Stimulated activated naive CD4-positive, alpha-beta T cell treated with Interleukin-2 at 50 U/mL for 16 hours (primary cell): ENCODE measurements around the gene FKBP5.
"Not testable (repeated sequence)": the region's sequence is repeated elsewhere in the genome, so short reads cannot be mapped to it uniquely, and the experiment has no call there.

Experiments used
- DNase-seq: peaks from one replicate; lab custom pipeline; 2025; lab: John Stamatoyannopoulos, UW

Gene FKBP5

GRCh38 chr6:35723587-35723986 is 34.9 kb upstream of the FKBP5 start:
- DNase-seq = no peak

- no peak for DNase-seq
Measured at GRCh38 chr6:35722121-35722761, 33.5 kb upstream of the FKBP5 start.

DNA sequence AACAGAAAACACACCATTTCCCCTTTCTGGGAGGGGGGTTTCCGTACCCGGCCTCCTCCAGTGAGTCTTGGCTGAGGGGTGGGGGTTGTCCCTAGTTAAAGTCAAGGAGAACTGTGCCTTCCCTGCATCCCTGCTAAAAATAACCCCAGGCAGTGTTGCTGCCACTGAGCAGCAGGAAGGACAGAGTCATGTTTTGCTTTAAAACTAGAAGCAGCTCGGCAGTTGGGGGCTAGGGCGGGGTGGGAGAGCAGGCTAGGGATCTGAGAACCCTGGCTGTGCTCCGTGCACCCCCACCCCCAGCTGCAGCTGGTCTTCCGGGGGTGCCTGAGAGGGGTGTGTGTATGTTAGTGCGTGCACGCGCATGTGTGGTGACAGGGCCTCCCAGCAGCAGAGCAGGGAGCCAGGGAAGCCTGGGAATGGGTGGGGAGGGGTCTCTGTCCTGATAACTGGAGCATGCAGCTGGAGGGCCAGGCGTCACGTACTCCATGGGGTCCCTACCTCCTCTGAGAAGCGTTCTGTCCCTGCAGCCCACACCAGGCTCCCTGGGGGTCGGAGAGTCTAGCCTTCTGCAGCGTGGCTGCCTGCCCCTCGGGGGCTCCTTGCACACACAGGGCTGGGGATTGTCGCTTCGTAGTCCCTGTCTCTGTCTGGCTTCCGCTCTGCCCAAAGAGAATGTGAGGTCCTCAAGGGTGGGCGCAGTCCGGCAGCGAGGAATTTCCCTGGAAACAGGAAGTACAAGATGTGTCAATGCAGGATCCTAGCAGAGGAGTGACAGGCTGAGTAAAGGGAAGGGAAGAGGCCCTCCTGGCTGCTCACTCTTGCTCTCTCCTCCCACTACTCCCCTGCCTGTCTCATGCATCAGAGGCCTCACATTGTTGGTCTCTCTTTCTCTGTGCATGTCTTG is 31.4 kb upstream of the FKBP5 start:
- no peak for DNase-seq

GRCh38 chr6:35719404-35719829 is 30.7 kb upstream of the FKBP5 start:
- no peak for DNase-seq

DNA sequence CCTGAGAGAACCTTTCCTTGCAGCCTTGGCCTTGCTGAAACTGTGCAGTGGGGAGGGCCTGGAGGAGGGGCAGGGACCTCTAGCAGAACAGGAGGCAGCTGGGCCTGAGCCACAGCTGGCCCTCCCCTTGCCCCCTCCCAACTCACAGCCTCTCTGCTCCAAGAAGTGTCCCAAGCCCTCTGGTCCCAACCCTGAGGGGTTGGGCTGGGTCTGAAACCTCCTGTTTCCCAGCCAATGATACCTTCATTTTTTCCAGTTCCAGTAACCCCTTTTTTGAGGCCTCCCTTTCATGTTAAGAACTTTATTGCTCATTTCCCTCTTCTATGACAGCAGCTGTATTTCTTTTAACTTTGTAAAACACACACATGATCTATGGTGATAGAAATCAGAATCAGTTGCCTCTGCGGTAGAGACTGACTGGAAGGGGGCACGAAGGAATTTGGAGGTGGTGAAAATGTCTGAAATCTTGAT is 30.2 kb upstream of the FKBP5 start:
- DNase-seq = peak; percentile 15

DNA sequence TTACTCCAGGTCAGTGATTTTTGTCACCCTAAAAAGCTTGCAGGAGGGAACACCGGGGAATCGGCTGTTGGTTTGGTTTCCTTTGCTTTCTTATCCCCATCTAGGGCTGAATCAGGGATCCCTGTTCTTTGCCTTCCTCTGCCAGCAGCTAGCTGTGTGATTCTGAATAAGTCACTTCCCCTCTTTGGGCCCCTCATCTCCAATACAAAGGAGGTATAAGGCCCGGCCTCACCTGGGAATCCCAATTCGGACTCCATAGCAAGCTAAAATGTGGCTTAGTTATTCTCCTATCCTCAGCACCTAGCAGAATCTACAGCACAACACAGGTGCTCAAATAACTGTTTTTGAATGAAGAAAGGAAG is 29.6 kb upstream of the FKBP5 start:
- DNase-seq = no peak

- DNase-seq = no peak
Measured at GRCh38 chr6:35717449-35718374, 29.0 kb upstream of the FKBP5 start.

- no peak for DNase-seq
Measured at GRCh38 chr6:35716798-35717197, 28.1 kb upstream of the FKBP5 start.

GRCh38 chr6:35713006-35713767 is 24.5 kb upstream of the FKBP5 start:
- DNase-seq = no peak

DNA sequence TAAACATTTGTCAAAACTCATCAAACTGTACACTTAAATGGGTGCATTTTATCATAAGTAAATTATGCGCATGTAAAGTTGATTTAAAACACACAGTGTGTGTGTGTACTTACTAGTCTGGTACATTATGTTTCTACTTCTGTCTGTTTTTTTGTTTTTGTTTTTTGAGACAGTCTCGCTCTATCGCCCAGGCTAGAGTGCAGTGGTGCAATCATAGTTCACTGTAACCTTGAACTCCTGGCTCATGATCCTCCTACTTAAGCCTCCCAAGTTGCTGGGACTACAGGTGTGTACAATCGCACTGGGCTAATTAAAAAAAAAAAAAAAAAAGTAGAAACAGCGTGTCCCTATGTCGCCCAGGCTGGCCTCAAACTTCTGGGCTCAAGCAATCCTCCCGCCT is 23.0 kb upstream of the FKBP5 start:
- DNase-seq = no peak

DNA sequence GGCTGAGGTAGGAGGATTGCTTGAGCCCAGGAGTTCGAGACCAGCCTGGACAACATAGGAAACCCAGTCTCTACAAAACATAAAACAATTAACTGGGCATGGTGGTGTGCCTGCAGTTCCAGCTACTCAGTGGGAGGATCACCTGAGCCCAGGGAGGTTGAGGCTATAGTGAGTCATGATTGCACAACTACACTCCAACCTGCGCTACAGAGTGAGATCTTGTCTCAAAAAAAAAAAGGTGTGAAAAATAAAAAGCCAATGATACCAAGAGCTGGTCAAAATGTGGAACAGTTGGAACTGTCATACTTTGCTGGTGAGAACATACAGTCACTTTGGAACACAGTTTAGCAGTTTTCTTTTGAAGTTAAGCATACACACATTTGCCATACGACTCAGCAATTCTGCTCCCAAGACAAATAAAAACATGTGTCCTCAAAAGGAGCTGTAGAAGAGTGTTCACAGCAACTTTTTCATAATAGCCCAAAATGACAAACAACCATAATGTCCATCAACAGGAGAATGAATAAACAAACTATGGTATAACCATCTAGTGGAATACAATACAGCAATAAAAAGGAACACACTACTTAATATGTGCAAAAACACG is 21.6 kb upstream of the FKBP5 start:
- peak; percentile 32 for DNase-seq

DNA sequence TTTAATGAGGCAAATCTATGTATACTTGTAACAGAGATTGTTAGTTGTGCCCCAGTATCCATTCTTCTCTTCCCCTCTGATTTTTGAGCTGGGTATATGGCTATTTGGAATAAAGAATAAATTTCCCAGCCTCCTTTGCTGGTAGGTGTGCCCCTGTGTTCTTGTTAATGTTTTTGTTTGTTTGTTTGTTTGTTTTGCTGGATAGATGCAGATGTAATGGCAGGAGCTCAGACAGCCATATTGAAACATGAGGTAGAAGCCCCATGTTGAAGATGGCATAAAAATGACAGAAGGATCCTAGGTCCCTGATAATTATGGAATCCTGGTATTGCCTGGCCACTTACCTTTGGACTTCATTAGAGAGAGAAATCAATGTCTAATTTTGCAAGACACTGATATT is 19.9 kb upstream of the FKBP5 start:
- DNase-seq = no peak

DNA sequence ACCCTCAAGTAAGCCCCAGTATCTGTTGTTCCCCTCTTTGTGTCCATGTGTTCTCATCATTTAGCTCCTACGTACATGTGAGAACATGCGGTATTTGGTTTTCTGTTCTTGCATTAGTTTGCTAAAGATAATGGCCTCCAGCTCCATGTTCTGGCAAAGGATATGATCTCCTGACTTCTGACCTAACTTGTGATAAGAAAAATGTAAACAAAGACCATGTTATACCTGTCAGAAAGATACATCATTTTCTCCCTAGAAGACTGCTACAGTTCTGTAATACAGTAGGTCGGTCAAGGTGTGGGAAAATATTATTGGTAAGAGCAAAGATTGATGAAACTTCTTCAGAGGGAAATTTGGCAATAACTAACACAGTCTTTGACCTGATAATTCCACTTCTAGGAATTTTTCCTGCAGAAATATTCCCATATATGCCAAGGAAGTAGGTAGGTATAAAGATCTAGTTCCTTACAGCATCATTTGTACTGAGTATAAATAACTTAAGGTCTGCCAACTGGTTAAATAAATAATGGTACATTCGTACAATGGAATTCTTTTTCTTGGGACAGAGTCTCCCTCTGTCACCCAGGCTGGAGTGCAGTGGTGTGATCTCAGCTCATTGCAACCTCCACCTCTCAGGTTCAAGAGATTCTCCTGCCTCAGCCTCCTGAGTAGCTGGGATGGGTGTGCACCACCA is 19.1 kb upstream of the FKBP5 start:
- DNase-seq = no peak

- no peak for DNase-seq
Measured at GRCh38 chr6:35706468-35706867, 17.8 kb upstream of the FKBP5 start.

GRCh38 chr6:35703554-35703953 is 14.8 kb upstream of the FKBP5 start:
- DNase-seq = no peak

GRCh38 chr6:35698858-35699257 is 10.1 kb upstream of the FKBP5 start:
- DNase-seq = no peak

DNA sequence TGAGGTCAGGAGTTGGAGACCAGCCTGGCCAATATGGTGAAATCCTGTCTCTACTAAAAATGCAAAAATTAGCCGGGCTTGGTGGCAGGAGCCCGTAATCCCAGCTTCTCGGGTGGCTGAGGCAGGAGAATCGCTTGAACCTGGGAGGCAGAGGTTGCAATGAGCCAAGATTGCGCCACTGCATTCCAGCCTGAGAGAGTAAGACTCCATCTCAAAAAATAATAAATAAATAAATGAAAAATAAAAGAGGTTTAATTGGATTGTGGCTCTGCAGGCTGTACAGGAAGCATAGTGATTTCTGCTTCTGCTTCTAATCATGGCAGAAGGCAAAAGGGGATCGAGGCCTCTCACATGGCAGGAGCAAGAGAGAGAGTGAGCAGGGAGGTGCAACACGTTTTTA is 9.7 kb upstream of the FKBP5 start:
- DNase-seq = not testable (repeated sequence)

DNA sequence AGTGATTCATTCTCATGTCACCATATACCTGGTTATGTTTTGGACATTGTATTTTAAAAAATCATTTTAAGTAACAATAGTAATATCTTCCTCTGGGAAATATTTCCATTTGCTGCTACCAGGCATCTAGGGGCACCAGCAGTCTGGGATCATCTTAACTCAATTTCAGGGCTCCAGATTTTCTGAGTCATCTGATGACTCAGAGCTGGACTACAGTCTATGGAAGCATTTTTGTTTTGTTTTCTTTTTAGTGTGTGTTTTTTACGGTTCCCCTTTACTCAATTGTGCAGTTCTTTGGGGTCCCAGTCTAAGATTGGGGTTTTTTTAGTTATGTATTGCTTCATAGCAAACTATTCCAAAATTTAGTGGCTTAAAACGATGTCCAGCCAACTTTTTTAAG is 5.7 kb upstream of the FKBP5 start:
- DNase-seq = no peak

DNA sequence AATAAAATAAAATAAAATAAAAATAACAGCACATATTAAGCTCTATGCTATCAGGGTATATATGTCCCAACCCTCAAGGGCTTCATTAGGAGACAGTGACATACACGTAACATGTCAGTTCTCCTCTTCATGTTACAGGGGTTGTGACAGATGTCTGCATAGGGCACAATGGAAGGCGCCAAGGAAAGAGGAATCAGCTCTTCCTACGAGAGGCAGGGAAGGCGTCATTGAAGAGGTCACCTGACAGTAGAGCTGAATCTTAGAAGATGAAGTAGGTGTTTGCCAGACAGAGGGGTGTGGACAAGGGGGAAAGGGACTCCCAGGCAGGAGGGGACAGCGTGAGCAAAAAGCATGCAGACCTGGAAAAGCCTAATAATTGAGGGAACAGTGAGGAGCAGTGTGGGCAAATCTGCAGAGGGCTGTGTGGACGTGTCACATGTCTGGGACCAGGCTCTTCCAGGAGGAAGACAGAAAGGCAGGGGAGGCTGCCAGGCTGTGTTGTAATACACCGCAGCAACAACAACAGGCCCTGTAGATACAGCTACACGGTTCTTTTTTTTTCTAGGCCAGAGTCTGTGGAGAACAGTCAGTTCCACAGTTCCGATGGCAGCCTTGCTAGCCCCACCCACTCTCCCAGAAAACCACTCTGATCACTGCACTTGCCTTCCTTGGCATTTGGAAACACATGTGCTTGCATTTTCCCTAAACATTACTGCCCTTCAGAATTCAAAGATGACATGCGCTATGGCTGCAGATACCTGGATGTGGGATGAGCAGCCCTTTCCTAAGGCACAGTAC is 2.5 kb upstream of the FKBP5 start:
- no peak for DNase-seq

GRCh38 chr6:35690484-35690883 is 1.8 kb upstream of the FKBP5 start:
- DNase-seq = no peak
